AG04449 (cell line): ENCODE measurements around the gene SYNGR4.

Experiments
- CTCF ChIA-PET: fragments of 350-600 bp; formaldehyde crosslinking; extraction: SDS; loops from one replicate; lab custom pipeline; 2021; ENCODE audit warnings: antibody characterized with exemption; lab: Yijun Ruan, JAX
- POLR2A ChIA-PET: fragments of 400-600, 350-600 bp; formaldehyde crosslinking; extraction: SDS; loops from one replicate; lab custom pipeline; 2020; ENCODE audit warnings: antibody characterized with exemption, inconsistent platforms; lab: Yijun Ruan, JAX
- DNase-seq: peaks from one replicate; pipeline ENCODE4 v3.0.0-alpha.2; 2010; ENCODE audit warnings: low read depth, low spot score
- H3K4me3 ChIP-seq: 2 replicates; pipeline ENCODE4 v1.5.1; 2011; ENCODE audit warnings: low read depth, mild to moderate bottlenecking, control low read depth, low read length
- TF ChIP-seq, protein P1 (sequence below): IDR thresholded peaks from one replicate; pipeline ENCODE4 v1.5.1; 2011; ENCODE audit warnings: mild to moderate bottlenecking, moderate library complexity, low read length, control low read depth, inconsistent platforms; ENCODE audit not compliant: insufficient read depth; ENCODE audit errors: missing control alignments

SYNGR4 gene

GRCh38 chr19:48396016-48396823 is 32.1 kb downstream of the SYNGR4 start:
- TF ChIP-seq, protein P1, sequence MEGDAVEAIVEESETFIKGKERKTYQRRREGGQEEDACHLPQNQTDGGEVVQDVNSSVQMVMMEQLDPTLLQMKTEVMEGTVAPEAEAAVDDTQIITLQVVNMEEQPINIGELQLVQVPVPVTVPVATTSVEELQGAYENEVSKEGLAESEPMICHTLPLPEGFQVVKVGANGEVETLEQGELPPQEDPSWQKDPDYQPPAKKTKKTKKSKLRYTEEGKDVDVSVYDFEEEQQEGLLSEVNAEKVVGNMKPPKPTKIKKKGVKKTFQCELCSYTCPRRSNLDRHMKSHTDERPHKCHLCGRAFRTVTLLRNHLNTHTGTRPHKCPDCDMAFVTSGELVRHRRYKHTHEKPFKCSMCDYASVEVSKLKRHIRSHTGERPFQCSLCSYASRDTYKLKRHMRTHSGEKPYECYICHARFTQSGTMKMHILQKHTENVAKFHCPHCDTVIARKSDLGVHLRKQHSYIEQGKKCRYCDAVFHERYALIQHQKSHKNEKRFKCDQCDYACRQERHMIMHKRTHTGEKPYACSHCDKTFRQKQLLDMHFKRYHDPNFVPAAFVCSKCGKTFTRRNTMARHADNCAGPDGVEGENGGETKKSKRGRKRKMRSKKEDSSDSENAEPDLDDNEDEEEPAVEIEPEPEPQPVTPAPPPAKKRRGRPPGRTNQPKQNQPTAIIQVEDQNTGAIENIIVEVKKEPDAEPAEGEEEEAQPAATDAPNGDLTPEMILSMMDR, result no peak
- no peak for DNase-seq
- ChIA-PET CTCF (interaction anchor here (0.8 to 1.4 kb wide), 5 partner anchors 8 to 94 kb away, joined by 3 to 5 read pairs (median 3); no protein-coding TSS in a partner anchor), POLR2A (no interaction called here)
- H3K4me3 ChIP-seq, result no peak overlapping the region

GRCh38 chr19:48396824-48397176 is 32.6 kb downstream of the SYNGR4 start:
- H3K4me3 ChIP-seq, result no peak overlapping the region

DNA sequence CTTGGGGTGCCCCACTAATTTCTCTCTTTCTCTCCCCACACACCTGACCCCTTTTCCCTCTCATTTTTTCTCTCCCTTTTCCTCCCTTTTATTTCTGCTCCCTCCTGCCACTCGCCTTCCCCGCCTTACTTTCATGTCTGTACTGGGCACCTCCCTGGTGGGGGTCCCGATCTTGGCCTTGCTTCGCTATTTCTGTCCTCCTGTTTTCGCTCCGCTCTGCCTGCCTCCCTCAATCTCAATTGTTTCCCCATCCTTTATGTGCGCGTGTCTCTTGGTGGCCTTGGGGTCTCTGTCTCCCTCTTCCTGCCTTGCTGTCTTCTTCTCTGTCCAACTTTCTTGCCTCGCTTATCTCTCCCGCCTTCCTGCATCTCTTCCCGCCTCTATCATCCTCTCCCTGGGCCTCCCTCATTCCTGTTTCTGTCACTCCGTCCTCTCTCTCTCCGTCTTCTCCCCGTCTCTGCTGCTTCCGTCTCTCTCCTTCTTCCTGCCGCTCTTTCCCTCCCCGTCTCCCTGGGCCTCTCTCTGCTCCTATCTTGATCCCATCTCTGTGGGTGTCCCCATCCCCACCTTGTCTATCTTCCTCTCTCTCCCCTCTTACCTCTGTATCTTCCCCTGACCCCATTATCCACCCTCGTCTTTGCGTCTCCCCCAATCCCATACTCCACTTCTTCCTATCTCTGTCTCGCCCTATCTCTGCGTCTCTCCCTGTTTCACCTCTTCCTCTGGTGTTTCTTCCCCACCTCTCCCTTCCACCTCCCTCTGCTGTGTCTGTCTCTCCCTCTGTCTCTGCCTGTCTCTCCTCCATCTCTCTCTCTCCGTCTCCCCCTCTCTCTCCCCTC is 33.3 kb downstream of the SYNGR4 start:
- TF ChIP-seq, protein P1, result no peak
- ChIA-PET CTCF (no interaction called here), POLR2A (no interaction called here)
- H3K4me3 ChIP-seq, result peak overlapping the region; percentile 59
- DNase-seq, result no peak

More at GRCh38 chr19:48396824-48397176, 32.6 kb downstream of the SYNGR4 start:
- CTCF ChIA-PET, result no interaction called here
- TF ChIP-seq, protein P1, result no peak
- POLR2A ChIA-PET, result no interaction called here
- no peak for DNase-seq

DNA sequence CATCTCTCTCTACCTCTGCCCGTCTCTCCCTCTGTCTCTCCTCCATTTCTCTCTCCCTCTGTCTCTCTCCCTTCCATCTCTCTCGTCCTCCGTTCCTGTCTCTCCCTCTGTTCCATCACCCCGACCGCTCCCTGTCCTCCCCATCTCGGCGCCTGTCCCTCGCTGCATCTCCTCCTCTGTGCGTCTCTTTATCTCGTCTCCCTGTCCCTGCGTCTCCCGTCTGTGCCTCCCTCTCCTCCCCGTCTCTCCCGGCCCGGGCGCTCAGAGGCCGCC is 33.9 kb downstream of the SYNGR4 start:
- ChIA-PET CTCF (interaction anchor here (1.4 kb wide), 1 partner anchor 9 kb away, joined by 3 read pairs; no protein-coding TSS in a partner anchor), POLR2A (no interaction called here)
- TF ChIP-seq, protein P1, result no peak
- DNase-seq, result no peak
- peak overlapping the region; percentile 59 for H3K4me3 ChIP-seq

DNA sequence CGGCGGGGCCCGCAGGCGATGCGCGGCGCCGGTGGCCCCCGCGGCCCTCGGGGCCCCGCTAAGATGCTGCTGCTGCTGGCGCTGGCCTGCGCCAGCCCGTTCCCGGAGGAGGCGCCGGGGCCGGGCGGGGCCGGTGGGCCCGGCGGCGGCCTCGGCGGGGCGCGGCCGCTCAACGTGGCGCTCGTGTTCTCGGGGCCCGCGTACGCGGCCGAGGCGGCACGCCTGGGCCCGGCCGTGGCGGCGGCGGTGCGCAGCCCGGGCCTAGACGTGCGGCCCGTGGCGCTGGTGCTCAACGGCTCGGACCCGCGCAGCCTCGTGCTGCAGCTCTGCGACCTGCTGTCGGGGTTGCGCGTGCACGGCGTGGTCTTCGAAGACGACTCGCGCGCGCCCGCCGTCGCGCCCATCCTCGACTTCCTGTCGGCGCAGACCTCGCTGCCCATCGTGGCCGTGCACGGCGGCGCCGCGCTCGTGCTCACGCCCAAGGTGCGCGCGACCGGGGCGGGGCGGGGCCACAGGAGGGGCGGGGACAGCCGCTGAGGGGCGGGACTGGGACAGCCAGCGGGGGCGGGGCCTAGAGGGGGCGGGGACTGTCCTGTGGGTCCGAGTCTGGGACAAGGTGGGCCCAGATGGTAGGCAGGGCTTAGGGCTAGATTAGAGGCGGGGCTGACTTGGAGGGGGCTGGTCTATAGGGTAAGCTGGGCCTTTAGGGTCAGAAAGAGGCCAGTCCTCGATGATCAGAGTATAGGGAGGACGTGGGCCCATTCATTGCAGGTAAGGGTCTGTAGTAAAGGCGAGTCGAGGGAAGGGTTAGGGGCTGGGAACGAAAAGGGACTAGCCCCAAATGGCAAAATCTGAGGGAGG is 34.4 kb downstream of the SYNGR4 start:
- no peak for DNase-seq
- TF ChIP-seq, protein P1, result no peak
- CTCF ChIA-PET, result interaction anchor here (1.4 to 3.3 kb wide), 2 partner anchors 9 to 47 kb away, joined by 3 to 10 read pairs; partner anchors contain the start of gene GRWD1
- POLR2A ChIA-PET, result no interaction called here
- peak overlapping the region; percentile 59 for H3K4me3 ChIP-seq
